Activated naive CD4-positive, alpha-beta T cell (primary cell): ENCODE results near the gene RANBP10.
"Not testable (repeated sequence)": the region's sequence is repeated elsewhere in the genome, so short reads cannot be mapped to it uniquely, and the experiment has no call there.

Experiments
- DNase-seq, 4 experiments: peaks; one replicate each; lab custom pipeline; 2025; lab: John Stamatoyannopoulos, UW

RANBP10 gene

GRCh38 chr16:67779256-67780014 lies 26.9 kb downstream of the RANBP10 start:
- DNase-seq = no peak

GRCh38 chr16:67775273-67775672 lies 31.1 kb downstream of the RANBP10 start:
- no peak for DNase-seq

GRCh38 chr16:67774457-67774853 lies 31.9 kb downstream of the RANBP10 start:
- no peak for DNase-seq

- DNase-seq = no peak
Observed at GRCh38 chr16:67773569-67774456, 32.5 kb downstream of the RANBP10 start.

GRCh38 chr16:67773099-67773498 lies 33.3 kb downstream of the RANBP10 start:
- DNase-seq = no peak

GRCh38 chr16:67770346-67770991 lies 35.9 kb downstream of the RANBP10 start:
- no peak for DNase-seq

GRCh38 chr16:67767953-67768352 lies 38.4 kb downstream of the RANBP10 start:
- no peak for DNase-seq

- DNase-seq = no peak
Observed at GRCh38 chr16:67766291-67766690, 40.1 kb downstream of the RANBP10 start.

- no peak for DNase-seq
Observed at GRCh38 chr16:67764158-67764667, 42.1 kb downstream of the RANBP10 start.

- DNase-seq = no peak
Observed at GRCh38 chr16:67763066-67763465, 43.3 kb downstream of the RANBP10 start.

- DNase-seq = no peak
Observed at GRCh38 chr16:67762385-67762784, 44.0 kb downstream of the RANBP10 start.

GRCh38 chr16:67761924-67762323 lies 44.4 kb downstream of the RANBP10 start:
- DNase-seq = no peak

GRCh38 chr16:67760956-67761230 lies 45.5 kb downstream of the RANBP10 start:
- DNase-seq = no peak

GRCh38 chr16:67760206-67760955 lies 46.0 kb downstream of the RANBP10 start:
- no peak for DNase-seq

GRCh38 chr16:67758966-67759365 lies 47.4 kb downstream of the RANBP10 start:
- DNase-seq = no peak

- DNase-seq = no peak
Observed at GRCh38 chr16:67758006-67758405, 48.4 kb downstream of the RANBP10 start.

GRCh38 chr16:67752641-67753040 lies 53.7 kb downstream of the RANBP10 start:
- no peak for DNase-seq

- not testable (repeated sequence) for DNase-seq
Observed at GRCh38 chr16:67751331-67751730, 55.0 kb downstream of the RANBP10 start.

GRCh38 chr16:67750466-67750865 lies 55.9 kb downstream of the RANBP10 start:
- DNase-seq = no peak

- no peak for DNase-seq
Observed at GRCh38 chr16:67749436-67750078, 56.8 kb downstream of the RANBP10 start.

- no peak for DNase-seq
Observed at GRCh38 chr16:67748834-67749233, 57.5 kb downstream of the RANBP10 start.
